Kidney (tissue), 14 donors: ENCODE results near the gene KIF14. TPM values are rescaled to one million over a fixed set of nuclear protein-coding genes. Genes with fewer than 3 reads are reported as not detected.
A peak's percentile ranks its signal among the peaks of the same experiment; 100 is the strongest.

Experiments
- DNase-seq, 5 donors: peaks; one replicate each; pipeline ENCODE4 v3.0.0-alpha.2; 2013 to 2020
- FAIRE-seq: peaks from 2 replicates; lab custom pipeline; 2012; peaks lifted over from hg19 to GRCh38; lab: Jason Lieb, UNC
- H3K27ac ChIP-seq, 2 donors: one replicate each; pipeline ENCODE4 v1.7.0; 2013; ENCODE audit warnings: low read depth in 2 of 2, low read length in 2 of 2, inconsistent platforms in 1 of 2
- H3K27me3 ChIP-seq: one replicate; pipeline ENCODE4 v1.7.1; 2013; ENCODE audit warnings: low read length, inconsistent platforms; ENCODE audit not compliant: control insufficient read depth, insufficient read depth
- H3K36me3 ChIP-seq, 3 donors: one replicate each; pipeline versions ENCODE4 v1.7.0 to v1.7.1; 2013; ENCODE audit warnings: low read length in 3 of 3, control low read depth in 1 of 3, inconsistent platforms in 1 of 3; ENCODE audit not compliant: insufficient read depth in 3 of 3, control insufficient read depth in 2 of 3
- H3K4me1 ChIP-seq, 3 donors: one replicate each; pipeline versions ENCODE4 v1.7.0 to v1.7.1; 2013; ENCODE audit warnings: low read length in 3 of 3, inconsistent platforms in 1 of 3, low read depth in 1 of 3; ENCODE audit not compliant: control insufficient read depth in 2 of 3, insufficient read depth in 2 of 3
- H3K4me3 ChIP-seq, 3 donors: one replicate each; pipeline versions ENCODE4 v1.7.0 to v1.8.1; 2013; ENCODE audit warnings: low read length in 3 of 3, control low read depth in 1 of 3, inconsistent platforms in 1 of 3
- H3K9ac ChIP-seq, 3 donors: one replicate each; pipeline versions ENCODE4 v1.7.0 to v1.7.1; 2013; ENCODE audit warnings: low read length in 3 of 3, control low read depth in 1 of 3, inconsistent platforms in 1 of 3
- H3K9me3 ChIP-seq, 3 donors: one replicate each; pipeline versions ENCODE4 v1.7.0 to v1.7.1; 2013; ENCODE audit warnings: low read length in 3 of 3, control low read depth in 1 of 3, inconsistent platforms in 1 of 3; ENCODE audit not compliant: control insufficient read depth in 2 of 3, insufficient read depth in 1 of 3
- intact Hi-C: fragments of 100-400 bp; cut with DNase I; formaldehyde crosslinking; loops from one replicate; pipeline ENCODE4 v1.11.1; 2022
- polyA plus RNA-seq: library from polyadenylated mRNA; stranded (reverse); fragments of 350-450 nt; fragmentation: Illumina TruSeq; extraction: RNeasy Lipid Tissue Mini Kit (QIAGEN cat#74804); gene quantifications from one replicate; pipeline ENCODE4 v1.2.3, GENCODE V29; 2014; ENCODE audit warnings: low read depth, low replicate concordance; ENCODE audit not compliant: insufficient read depth
- total RNA-seq: library from RNA; stranded (reverse); fragmentation: NEBNext Ultra II Directional; extraction: Animal tissue kit (Norgen Biotek cat#: 25700); gene quantifications from one replicate; pipeline ENCODE4 v1.2.1, GENCODE V29; 2021
- TF ChIP-seq, protein P1 (sequence below): IDR thresholded peaks from 3 replicates; pipeline ENCODE4 v1.5.1; 2012; ENCODE audit warnings: mild to moderate bottlenecking, moderate library complexity, borderline replicate concordance; ENCODE audit not compliant: insufficient read depth; ENCODE audit errors: extremely low read depth
- donor health status: control.
- donor health status: control.
- donor health status: control.
- donor health status: control.
- donor health status: control.
- donor health status: DM: yes; HTN: yes; CAD: no.
- donor health status: Normal renal cell carcinoma (clear cell type).

The KIF14 gene
- total and polyA plus RNA-seq, 2 donors from 2014 or later = 0.19 TPM; not detected in 1

GRCh38 chr1:200510228-200510623, 110.3 kb downstream of the KIF14 start:
- intact Hi-C loops = no loop called here

GRCh38 chr1:200506471-200506870, 114.1 kb downstream of the KIF14 start:
- Histone ChIP-seq H3K9ac (no peak overlapping the region), H3K9me3 (no peaks in the 10 kb centered on the region), H3K4me1 (no peaks in the 10 kb centered on the region), H3K27me3 (no peaks in the 10 kb centered on the region), H3K4me3 (no peak overlapping the region), H3K27ac (no peak overlapping the region), H3K36me3 (no peaks in the 10 kb centered on the region)
- intact Hi-C loops = no loop called here
- FAIRE-seq (no peak), DNase-seq (no peak)
- TF ChIP-seq, protein P1, sequence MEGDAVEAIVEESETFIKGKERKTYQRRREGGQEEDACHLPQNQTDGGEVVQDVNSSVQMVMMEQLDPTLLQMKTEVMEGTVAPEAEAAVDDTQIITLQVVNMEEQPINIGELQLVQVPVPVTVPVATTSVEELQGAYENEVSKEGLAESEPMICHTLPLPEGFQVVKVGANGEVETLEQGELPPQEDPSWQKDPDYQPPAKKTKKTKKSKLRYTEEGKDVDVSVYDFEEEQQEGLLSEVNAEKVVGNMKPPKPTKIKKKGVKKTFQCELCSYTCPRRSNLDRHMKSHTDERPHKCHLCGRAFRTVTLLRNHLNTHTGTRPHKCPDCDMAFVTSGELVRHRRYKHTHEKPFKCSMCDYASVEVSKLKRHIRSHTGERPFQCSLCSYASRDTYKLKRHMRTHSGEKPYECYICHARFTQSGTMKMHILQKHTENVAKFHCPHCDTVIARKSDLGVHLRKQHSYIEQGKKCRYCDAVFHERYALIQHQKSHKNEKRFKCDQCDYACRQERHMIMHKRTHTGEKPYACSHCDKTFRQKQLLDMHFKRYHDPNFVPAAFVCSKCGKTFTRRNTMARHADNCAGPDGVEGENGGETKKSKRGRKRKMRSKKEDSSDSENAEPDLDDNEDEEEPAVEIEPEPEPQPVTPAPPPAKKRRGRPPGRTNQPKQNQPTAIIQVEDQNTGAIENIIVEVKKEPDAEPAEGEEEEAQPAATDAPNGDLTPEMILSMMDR = no peak

More at GRCh38 chr1:200510228-200510623, 110.3 kb downstream of the KIF14 start:
- Histone ChIP-seq H3K27ac (no peak overlapping the region), H3K27me3 (no peaks in the 10 kb centered on the region), H3K9ac (no peak overlapping the region), H3K9me3 (no peaks in the 10 kb centered on the region), H3K4me1 (no peaks in the 10 kb centered on the region), H3K4me3 (no peak overlapping the region), H3K36me3 (no peaks in the 10 kb centered on the region)
- FAIRE-seq (peak; percentile 89), DNase-seq (peak in 4 of 5 donors; percentile 80 to 94 (median 86))
- TF ChIP-seq, protein P1 = peak; percentile 86

DNA sequence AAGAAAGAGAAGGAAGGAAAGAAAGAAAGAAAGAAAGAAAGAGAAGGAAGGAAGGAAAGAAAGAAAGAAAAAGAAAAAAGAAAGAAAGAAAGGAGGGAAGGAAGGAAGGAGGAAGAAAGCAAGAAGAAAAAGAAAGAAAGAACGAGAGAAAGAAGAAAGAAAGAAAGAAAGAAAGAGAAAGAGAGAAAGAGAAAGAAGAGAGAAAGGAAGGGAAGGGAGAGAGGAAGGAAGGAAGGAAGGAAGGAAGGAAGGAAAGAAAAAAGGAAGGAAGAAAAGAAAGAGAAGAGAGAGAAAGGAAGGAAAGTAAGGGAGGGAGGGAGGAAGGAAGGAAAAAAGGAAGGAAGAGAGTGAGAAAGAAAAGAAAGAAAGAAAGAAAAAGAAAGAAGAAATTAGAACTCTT, 115.3 kb downstream of the KIF14 start:
- Histone ChIP-seq H3K27me3 (no peaks in the 10 kb centered on the region), H3K36me3 (no peaks in the 10 kb centered on the region), H3K9ac (no peak overlapping the region), H3K4me3 (no peak overlapping the region), H3K27ac (no peak overlapping the region), H3K9me3 (no peaks in the 10 kb centered on the region), H3K4me1 (no peaks in the 10 kb centered on the region)
- DNase-seq (no peak), FAIRE-seq (no peak)
- TF ChIP-seq, protein P1 = no peak
- intact Hi-C loops = no loop called here

Other genes starting within 250 kb of the KIF14 start
- gene ZNF281, start 210.7 kb downstream of the KIF14 start, total RNA-seq = 13.1 TPM
- gene ZNF281, start 210.7 kb downstream of the KIF14 start, polyA plus RNA-seq = 4.0 TPM
- gene DDX59, start 49.2 kb upstream of the KIF14 start, total RNA-seq = 20.8 TPM
- 18.2 TPM for gene DDX59, start 49.2 kb upstream of the KIF14 start, polyA plus RNA-seq
- gene CAMSAP2, start 118.1 kb upstream of the KIF14 start, total RNA-seq = 30.3 TPM
- gene CAMSAP2, start 118.1 kb upstream of the KIF14 start, polyA plus RNA-seq = 7.5 TPM